GM19025 (cell line): Measurements from ENCODE around the gene PDE8A.
"Not testable (repeated sequence)": the region's sequence is repeated elsewhere in the genome, so short reads cannot be mapped to it uniquely, and the experiment has no call there.

Experiments
- ATAC-seq: cut with Tn5 transposase; IDR thresholded peaks from one replicate; pipeline ENCODE4 v1.9.1; 2021; ENCODE audit warnings: mild to moderate bottlenecking, low read depth, moderate library complexity; ENCODE audit not compliant: unreplicated experiment

The PDE8A gene

GRCh38 chr15:85155857-85156256, 174.2 kb downstream of the PDE8A start:
- ATAC-seq = no peak

GRCh38 chr15:85157344-85157743, 175.7 kb downstream of the PDE8A start:
- ATAC-seq = no peak

- no peak for ATAC-seq
These were observed 180.6 kb downstream of the PDE8A start for GRCh38 chr15:85162237-85162636.

- ATAC-seq = no peak
These were observed 183.3 kb downstream of the PDE8A start for GRCh38 chr15:85164841-85165466.

- no peak for ATAC-seq
These were observed 185.9 kb downstream of the PDE8A start for GRCh38 chr15:85167568-85167967.

GRCh38 chr15:85168642-85169173, 187.1 kb downstream of the PDE8A start:
- ATAC-seq = no peak

- ATAC-seq = no peak
These were observed 190.1 kb downstream of the PDE8A start for GRCh38 chr15:85171736-85172135.

- no peak for ATAC-seq
These were observed 191.3 kb downstream of the PDE8A start for GRCh38 chr15:85172846-85173490.

GRCh38 chr15:85173630-85174029, 192.0 kb downstream of the PDE8A start:
- ATAC-seq = not testable (repeated sequence)

- no peak for ATAC-seq
These were observed 192.9 kb downstream of the PDE8A start for GRCh38 chr15:85174521-85174920.

- ATAC-seq = not testable (repeated sequence)
These were observed 195.4 kb downstream of the PDE8A start for GRCh38 chr15:85177042-85177515.

GRCh38 chr15:85178308-85178707, 196.7 kb downstream of the PDE8A start:
- no peak for ATAC-seq

- ATAC-seq = no peak
These were observed 198.0 kb downstream of the PDE8A start for GRCh38 chr15:85179700-85180099.

GRCh38 chr15:85185350-85185749, 203.7 kb downstream of the PDE8A start:
- not testable (repeated sequence) for ATAC-seq

GRCh38 chr15:85188171-85188577, 206.5 kb downstream of the PDE8A start:
- not testable (repeated sequence) for ATAC-seq
